ENCODE measurements around the gene IL32. TPM values are rescaled to one million over a fixed set of nuclear protein-coding genes. Genes with fewer than 3 reads are reported as not detected.

IL32 gene
- total and polyA plus RNA-seq, 9 of the 15 experiments (the other 6 are each of a cell fraction or from before 2014, with no cell fraction given): 0.21 to 2.2 (median 0.37) TPM; not detected in 3

- TF ChIP-seq PHF20 (IDR thresholded peaks at IDR 0.05; ENCODE audit: partially characterized antibody): peak; percentile 93
- TF ChIP-seq SIX5 (IDR thresholded peaks at IDR 0.05; ENCODE audit: borderline replicate concordance in 1 of 2, insufficient read depth in 1 of 2, low read depth in 1 of 2, low read length in 2 of 2): peak in 1 of 2 experiments; percentile 38; a peak in 2 of 4 replicates
- TF ChIP-seq BHLHE40 (IDR thresholded peaks at IDR 0.05; ENCODE audit: low read length): peak; percentile 52; the same call in 1 of the 2 replicates
- 0 out of 2 replicates have a peak, but pooled peaks have one; percentile 6 for TF ChIP-seq SMC3 (conservative IDR thresholded peaks at IDR 0.05; ENCODE audit: insufficient read depth, low read depth, low read length)
- TF ChIP-seq RBM14 (IDR thresholded peaks at IDR 0.05; ENCODE audit: borderline replicate concordance, insufficient read depth, low read depth, low read length): no peak
- TF ChIP-seq SRSF1 (IDR thresholded peaks at IDR 0.05; ENCODE audit: low read depth, low read length): no peak
- peak; percentile 78 for TF ChIP-seq SIN3B (IDR thresholded peaks at IDR 0.05; ENCODE audit: low read depth)
- no peak for TF ChIP-seq ZNF217 (CRISPR knock-in tag; IDR thresholded peaks at IDR 0.05)
- no peak for TF ChIP-seq XRCC3 (IDR thresholded peaks at IDR 0.05)
- 0 out of 2 replicates have a peak, but pooled peaks have one; percentile 22 for TF ChIP-seq DPF2 (IDR thresholded peaks at IDR 0.05)
- peak; percentile 29 for TF ChIP-seq POLR2B (IDR thresholded peaks at IDR 0.05; ENCODE audit: low read depth, partially characterized antibody)
- TF ChIP-seq GABPB1 (CRISPR knock-in tag; IDR thresholded peaks at IDR 0.05): peak; percentile 97
- peak in 1 of 2 experiments; percentile 82; a peak in 2 of 4 replicates for TF ChIP-seq RCOR1 (IDR thresholded peaks at IDR 0.05; ENCODE audit: borderline replicate concordance in 1 of 2, low read depth in 2 of 2, low read length in 2 of 2)
- TF ChIP-seq RBM25 (IDR thresholded peaks at IDR 0.05; ENCODE audit: low read depth, low read length, severe bottlenecking): no peak
- TF ChIP-seq, protein P1, sequence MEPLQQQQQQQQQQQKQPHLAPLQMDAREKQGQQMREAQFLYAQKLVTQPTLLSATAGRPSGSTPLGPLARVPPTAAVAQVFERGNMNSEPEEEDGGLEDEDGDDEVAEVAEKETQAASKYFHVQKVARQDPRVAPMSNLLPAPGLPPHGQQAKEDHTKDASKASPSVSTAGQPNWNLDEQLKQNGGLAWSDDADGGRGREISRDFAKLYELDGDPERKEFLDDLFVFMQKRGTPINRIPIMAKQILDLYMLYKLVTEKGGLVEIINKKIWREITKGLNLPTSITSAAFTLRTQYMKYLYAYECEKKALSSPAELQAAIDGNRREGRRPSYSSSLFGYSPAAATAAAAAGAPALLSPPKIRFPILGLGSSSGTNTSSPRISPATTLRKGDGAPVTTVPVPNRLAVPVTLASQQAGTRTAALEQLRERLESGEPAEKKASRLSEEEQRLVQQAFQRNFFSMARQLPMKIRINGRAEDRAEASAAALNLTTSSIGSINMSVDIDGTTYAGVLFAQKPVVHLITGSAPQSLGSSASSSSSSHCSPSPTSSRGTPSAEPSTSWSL (CRISPR knock-in tag; IDR thresholded peaks at IDR 0.05; ENCODE audit: borderline replicate concordance): no peak
These were observed 46.8 kb downstream of the IL32 start, which contains the start of gene ZNF205 (continued) for GRCh38 chr16:3112058-3112880.
